Activated CD4-positive, alpha-beta T cell treated with anti-CD3 and anti-CD28 coated beads, Interleukin-2, amount 50 U/mL, for 1 hour (primary cell): Measurements from ENCODE around the gene GFER.
"Not testable (repeated sequence)": the region's sequence is repeated elsewhere in the genome, so short reads cannot be mapped to it uniquely, and the experiment has no call there.

Source experiments
- DNase-seq: peaks from one replicate; pipeline ENCODE4 v3.0.0-alpha.2; 2020

GFER gene

DNA sequence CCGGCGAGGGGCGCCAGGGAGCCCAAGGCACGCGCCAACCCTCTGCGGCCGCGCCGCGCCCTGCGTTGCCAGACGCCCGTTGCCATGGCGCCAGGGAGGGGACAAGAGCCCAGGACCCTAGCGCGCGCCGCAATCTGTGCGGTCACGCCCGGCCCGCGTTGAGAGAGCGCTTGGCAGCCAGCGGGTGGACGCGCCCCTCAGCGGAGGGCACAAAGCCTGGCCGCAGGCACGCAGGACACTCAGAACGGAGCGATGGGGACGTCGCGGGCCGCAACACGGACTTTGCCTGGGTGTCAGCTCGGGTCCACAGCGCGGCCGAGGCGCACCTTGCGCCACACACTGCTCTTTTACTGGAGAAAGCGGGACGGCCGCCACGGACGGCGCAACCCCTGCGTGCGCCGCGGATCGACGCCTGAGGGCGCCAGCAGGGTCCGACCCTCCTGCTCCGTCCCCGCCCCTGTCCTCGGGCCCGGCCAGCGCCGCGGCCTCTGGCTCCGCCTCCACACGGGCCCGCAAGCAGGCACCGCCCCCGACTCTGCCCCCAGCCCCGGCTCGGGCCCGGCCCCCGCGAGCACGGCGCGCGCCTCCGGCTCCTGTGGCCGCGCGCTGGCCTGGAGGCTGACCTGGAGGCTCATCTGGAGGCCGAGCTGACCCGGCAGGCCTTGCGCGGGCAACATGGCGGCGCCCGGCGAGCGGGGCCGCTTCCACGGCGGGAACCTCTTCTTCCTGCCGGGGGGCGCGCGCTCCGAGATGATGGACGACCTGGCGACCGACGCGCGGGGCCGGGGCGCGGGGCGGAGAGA lies at the start of gene GFER:
Gene GFER, plus strand, starts transcription at position 650 of the 803 bp plus-strand sequence. Its CDS starts 26 bp downstream, at position 676.
- peak; percentile 51 for DNase-seq

- DNase-seq: no peak
These were observed 47.0 kb upstream of the GFER start for GRCh38 chr16:1936945-1937479.

DNA sequence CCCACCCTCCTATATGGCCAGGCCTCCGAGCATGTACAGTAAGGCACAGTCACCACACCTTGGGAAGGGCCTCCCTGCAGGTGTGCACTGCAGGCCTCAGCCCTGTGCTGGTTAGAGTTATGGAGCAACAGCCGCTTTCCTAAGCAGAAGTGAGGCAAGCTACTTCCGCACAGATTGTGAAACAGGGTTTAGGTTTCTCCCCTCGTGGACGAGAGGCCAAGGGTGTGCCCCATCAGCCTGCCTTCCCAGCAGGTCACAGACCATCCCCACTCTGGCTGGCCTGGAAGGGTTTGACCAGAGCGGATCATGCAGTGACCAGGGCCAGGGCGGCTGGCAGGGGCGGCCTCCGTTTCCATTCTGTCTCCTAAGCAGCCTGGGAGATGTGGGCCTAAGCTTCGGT lies 45.7 kb upstream of the GFER start:
- DNase-seq: no peak

DNA sequence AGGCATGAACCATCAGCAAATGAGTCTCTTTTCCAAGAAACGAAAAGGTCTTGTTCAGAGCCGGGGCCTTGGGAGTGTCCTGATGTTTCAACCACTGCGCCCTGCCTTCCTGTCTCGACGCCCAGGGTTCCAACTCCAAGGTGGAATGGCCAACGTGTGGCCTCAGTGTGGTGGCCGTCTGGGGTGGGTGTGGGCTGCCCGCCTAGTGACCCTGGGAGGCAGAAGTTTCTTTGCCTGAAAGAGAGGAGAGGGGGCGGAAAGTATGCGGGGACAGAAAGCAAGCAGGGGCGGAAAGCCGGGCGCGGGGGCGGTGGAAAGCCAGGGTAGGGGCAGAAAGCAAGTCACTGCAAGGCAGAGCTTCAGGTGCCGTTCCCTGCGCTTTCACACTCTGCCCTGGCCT lies 45.1 kb upstream of the GFER start:
- no peak for DNase-seq

- not testable (repeated sequence) for DNase-seq
These were observed 44.2 kb upstream of the GFER start for GRCh38 chr16:1939833-1940232.

GRCh38 chr16:1940273-1941161 lies 43.5 kb upstream of the GFER start:
- no peak for DNase-seq

DNA sequence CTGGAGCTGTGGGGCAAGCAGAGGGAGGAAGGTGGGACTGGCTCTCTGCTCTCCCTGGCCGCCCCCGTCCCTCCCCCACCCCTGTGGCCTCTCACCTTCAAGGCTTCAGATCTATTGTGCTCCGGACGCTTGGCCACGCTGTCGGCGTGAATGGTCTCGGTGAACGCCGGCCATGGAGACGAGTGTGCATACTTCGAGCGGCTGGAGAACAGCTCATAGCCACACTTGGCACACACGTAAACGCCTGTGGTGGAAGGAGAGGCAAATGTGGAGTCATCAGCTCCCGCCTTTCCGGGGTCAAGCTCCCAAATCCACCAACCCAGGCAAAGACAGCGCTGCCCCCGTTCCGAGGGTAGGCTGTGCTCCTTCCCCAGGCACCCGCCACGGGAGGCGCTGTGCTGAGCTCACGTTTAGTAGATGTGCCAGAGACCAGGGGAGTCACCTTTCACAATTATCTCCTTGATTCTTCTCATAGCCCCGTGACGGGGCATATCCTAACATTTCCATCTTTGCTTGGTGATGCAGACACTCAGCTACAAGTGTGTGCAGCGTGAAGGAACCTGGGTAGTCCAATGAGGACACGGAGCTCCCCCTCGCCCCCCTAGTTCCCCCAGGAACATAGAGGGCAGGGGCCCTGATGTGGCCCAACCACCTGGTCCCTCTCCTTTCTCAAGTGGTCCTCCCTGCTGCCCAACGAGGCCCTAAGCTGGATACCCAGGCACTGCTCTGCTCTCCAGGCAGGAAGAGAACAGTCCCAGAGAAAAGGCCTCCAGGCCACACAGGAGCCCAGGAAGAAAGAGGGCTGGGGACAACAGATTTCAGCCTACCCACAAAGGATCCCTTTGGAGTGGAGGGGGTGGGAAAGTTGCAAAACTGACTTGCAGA lies 42.6 kb upstream of the GFER start:
- no peak for DNase-seq

DNA sequence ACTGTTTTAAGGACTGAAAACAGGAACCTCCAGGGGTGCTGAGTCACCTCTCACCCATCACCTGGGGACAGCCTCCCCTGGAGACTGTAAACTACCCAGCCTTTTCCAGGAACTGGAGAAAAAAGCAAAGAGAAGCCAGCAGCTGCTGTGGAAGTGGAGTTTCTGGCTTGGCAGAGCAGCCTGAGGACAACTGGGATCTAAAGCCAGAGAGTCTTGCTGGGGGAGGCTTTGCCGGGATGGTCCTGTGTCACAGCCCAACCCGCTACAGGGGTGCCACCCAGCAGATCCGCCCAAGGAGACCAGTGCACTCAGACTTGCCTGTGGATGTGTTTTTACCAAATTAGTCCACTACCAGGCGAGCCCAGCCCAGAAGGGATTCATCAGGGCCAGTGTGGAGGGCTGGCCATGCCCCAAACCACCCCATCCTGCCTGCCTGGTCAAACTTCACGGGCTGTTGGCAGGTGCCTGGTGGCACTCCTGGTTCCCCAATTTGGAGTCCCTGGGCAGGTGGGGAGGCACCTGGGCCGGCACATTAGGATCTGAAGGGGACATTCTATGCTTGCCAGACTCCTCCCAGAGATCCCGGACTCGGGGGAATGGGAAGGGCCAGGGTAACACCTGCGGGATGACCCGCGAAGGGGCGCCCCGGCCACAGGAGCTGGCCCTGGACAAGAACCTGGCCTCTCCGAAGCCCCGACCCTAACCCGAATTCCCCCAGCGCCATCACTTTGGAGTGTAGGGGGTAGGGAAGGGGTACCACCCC lies 41.8 kb upstream of the GFER start:
- no peak for DNase-seq

DNA sequence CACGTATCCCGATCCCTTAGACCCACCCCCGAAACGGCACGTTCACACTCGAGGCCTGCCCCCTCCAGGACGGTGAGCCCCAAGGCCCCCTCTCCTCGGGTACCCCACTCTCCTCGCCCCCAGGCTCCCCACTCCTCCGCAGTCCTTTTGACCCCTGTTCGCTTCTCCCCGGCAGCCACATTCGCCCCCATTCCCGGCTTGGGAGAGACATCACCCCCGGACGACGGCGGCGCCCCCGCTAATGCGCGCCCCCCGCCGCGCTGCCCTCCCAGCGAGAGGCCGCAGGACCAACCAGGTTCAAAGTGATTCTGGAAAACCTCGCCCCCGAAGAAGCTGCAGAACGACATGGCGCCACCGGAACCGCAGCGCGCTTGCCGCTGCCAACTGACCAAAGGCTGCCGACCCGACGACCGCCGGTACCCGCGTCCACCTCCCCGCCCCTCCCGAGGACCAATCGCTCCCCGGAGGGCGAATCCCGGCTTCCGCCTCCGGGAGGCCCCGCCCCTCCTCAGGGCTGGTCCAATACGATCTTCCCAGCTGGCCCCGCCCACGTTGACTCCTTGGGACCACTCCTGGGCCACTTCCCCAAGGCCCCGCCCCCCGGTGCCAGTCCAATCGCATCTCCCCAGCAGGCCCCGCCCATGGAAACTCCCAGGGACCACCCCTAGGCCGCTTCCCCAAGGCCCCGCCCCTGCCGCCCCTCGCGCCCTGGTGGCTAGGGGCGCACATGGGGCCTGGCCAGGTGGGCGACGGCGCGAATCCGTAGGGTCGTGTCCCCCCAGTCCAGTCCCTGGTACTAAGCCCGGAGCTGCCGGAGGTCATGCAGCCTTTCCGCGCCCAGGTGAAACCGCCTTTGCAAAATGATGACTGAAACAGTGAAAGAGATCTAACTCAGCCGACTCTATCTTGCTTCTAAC lies 40.9 kb upstream of the GFER start, which contains the start of gene MSRB1:
Gene MSRB1, minus strand, starts transcription at position 390 of the 917 bp plus-strand sequence. Its CDS starts 43 bp downstream, at position 347.
- peak; percentile 99 for DNase-seq

GRCh38 chr16:1944612-1945199 lies 39.3 kb upstream of the GFER start:
- no peak for DNase-seq

- no peak for DNase-seq
These were observed 38.2 kb upstream of the GFER start for GRCh38 chr16:1945559-1946391.

DNA sequence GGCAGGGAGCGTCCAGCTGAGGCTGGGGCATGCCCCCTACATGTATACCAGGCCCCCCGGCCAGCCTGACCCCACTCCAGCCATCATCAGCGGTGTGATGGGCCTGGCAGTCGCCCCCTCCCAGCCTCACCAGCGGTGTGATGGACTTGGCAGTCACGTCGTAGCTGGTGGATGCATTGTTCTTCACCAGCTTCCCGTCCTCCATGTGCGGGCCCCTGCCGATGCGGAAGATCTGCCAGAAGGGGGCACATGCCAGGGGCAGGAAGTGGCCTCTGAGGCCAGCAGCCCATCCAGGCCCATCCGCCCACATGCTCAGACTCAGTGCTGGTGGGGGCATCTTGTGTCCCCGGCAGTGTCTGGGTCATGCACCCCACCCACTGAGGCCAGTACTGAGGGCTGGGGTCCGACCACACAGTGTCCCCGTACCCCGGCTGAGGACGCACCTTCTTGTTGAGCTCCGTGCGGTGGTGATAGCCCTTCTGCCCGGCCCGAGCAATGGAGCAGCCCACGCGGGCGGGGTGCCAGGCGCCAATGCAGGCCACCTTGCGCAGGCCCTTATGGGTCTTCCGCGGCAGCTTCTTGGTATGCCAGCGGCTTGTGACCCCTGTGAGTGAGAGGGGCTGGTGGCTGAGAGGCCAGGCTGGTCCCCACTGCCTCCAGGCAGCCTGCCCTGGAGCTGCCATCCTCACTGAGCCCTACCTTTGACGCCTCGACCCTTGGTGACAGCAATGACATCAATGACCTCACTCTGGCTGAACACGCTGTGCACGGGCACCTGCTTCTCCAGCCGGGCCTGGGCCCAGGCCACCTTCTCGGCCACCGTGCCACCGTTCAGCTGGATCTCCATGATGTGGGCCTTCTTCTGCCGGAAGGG lies 37.3 kb upstream of the GFER start:
- no peak for DNase-seq

DNA sequence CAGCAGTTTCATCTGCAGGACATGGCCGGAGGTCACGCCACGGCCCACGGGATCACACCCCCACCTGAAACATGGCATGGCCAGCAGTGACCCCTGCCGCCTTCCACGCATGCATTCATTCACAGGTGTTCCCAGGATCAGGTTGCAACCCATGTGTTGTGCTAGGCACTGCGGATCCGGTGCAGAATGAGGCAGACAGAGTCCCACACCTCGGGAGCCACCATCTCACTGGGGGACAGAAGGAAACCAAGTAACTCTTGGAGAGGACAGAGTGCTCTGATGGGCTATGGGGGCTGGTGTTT lies 36.7 kb upstream of the GFER start:
- no peak for DNase-seq

- DNase-seq: no peak
These were observed 34.5 kb upstream of the GFER start for GRCh38 chr16:1949507-1949906.

- no peak for DNase-seq
These were observed 33.9 kb upstream of the GFER start for GRCh38 chr16:1950047-1950446.

- DNase-seq: no peak
These were observed 33.4 kb upstream of the GFER start for GRCh38 chr16:1950559-1950958.

DNA sequence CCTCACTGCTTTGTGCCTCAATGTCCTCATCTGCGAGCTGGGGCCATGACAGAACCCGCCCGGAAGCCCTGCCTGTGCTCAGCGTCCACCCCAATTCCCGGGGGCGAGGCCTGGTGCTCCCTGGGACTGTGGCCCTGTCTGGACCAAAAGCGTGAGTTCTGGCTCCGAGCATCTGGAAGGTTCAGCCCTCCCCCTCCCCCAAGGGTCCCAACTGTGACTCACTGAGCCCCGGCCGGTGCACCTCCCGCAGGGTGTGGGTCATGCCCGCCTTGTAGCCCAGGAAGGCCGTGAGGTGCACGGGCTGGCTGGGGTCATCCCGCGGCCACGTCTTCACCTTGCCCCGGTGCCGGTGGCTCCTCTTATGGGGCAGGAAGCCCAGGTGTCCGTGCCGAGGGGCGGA lies 30.3 kb upstream of the GFER start:
- no peak for DNase-seq

- DNase-seq: not testable (repeated sequence)
These were observed 26.4 kb upstream of the GFER start for GRCh38 chr16:1957434-1958142.
